PC-3 (cell line): ENCODE data around the gene IQSEC3.

Experiments used
- CTCF ChIP-seq: fragments of 300-600 bp; sonication (generic); conservative IDR thresholded peaks from 2 replicates; pipeline ENCODE4 v1.5.1; 2017; ENCODE audit warnings: antibody characterized with exemption, low read depth, mild to moderate bottlenecking, low read length
- EZH2 ChIP-seq: fragments of 300-600 bp; sonication (generic); IDR thresholded peaks from one replicate; pipeline ENCODE4 v1.6.1; 2017; ENCODE audit warnings: antibody characterized with exemption, mild to moderate bottlenecking, low read length; ENCODE audit not compliant: unreplicated experiment
- EZH2phosphoT487 ChIP-seq: fragments of 300-600 bp; sonication (generic); IDR thresholded peaks from 2 replicates; pipeline ENCODE4 v1.6.1; 2018; ENCODE audit warnings: mild to moderate bottlenecking, antibody characterized with exemption, low read length, borderline replicate concordance

GRCh38 chr12:148676-149416 lies 82.3 kb downstream of the IQSEC3 start:
- TF ChIP-seq CTCF = no peak
- no peak for TF ChIP-seq EZH2phosphoT487
- TF ChIP-seq EZH2 = no peak
